ENCODE results near the gene NKRF. TPM values are rescaled to one million over a fixed set of nuclear protein-coding genes. Genes with fewer than 3 reads are reported as not detected.

NKRF gene
- total RNA-seq (1 to 10 TPM; 6.0 to 8.1 (median 7.6) TPM), polyA plus RNA-seq (1 to 10 TPM; 3.6 to 5.5 (median 4.1) TPM)
- long read RNA-seq, donor 1, partial matches to known transcripts, result 0 of 4 reads
- long read RNA-seq, donor 1, other reads (novel, unspliced or antisense), result 2 of 4 reads
- long read RNA-seq, donor 2, transcript NKRF-201 (3 exons, 3,817 nt), result major isoform, 9 of 11 reads
- long read RNA-seq, donor 2, partial matches to known transcripts, result 0 of 11 reads
- long read RNA-seq, donor 2, other reads (novel, unspliced or antisense), result 1 of 11 reads

DNA sequence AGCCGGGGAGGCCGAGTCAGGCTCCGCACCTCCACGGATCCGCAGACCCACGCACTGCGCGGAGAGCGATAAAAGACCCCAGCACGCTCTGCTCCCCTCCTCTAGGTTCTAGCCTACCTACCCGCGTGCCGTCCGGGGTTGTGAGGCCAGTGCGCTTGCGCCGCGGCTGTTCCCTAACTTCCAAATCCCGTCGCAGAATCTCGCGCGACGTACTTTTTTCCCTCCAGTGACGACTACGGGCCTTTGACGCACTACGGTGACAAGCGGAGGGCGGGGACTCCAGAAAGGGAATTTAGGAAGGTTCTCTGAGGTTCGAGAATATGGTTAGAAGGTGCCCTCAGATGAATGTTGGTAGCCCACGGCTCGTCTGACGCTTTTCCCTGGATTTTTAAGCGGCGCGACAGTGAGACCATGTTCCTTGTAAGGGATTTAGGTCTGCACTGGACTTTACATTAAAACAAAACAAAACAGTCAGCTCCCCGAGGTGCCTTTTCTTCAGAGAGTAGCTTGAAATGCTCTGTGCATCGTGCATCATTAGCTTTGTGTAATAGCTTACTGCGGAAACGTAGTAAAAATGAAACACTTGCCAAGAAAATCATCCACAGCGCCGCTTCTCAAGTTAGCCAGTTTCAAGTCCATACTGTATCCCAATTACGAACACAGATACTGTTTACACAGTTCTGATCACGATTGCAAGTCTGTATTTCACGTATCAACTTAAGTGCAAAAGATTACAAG, at the start of gene NKRF:
NKRF (minus strand) TSS at position 145 of the 738 bp plus-strand sequence.
- 1 to 42% (median 3%) methylated on average over 38 to 46 of the region's 46 CpGs for WGBS, 3 donors
- peak; percentile 92 to 98 (median 96) for ATAC-seq
- Histone ChIP-seq H3K27me3 (ENCODE audit: insufficient read depth in 3 of 3, low read length in 2 of 3) (no peaks in the 10 kb centered on the region), H3K27ac (peak within 1 kb of the TSS; percentile 79), H3K4me1 (no peaks in the 10 kb centered on the region), H3K9me3 (no peaks in the 10 kb centered on the region), H3K36me3 (ENCODE audit: insufficient read depth in 1 of 2, low read depth in 1 of 2) (no peaks in the 10 kb centered on the region), H3K4me3 (peak within 1 kb of the TSS; percentile 71)
- TF ChIP-seq, protein P1, sequence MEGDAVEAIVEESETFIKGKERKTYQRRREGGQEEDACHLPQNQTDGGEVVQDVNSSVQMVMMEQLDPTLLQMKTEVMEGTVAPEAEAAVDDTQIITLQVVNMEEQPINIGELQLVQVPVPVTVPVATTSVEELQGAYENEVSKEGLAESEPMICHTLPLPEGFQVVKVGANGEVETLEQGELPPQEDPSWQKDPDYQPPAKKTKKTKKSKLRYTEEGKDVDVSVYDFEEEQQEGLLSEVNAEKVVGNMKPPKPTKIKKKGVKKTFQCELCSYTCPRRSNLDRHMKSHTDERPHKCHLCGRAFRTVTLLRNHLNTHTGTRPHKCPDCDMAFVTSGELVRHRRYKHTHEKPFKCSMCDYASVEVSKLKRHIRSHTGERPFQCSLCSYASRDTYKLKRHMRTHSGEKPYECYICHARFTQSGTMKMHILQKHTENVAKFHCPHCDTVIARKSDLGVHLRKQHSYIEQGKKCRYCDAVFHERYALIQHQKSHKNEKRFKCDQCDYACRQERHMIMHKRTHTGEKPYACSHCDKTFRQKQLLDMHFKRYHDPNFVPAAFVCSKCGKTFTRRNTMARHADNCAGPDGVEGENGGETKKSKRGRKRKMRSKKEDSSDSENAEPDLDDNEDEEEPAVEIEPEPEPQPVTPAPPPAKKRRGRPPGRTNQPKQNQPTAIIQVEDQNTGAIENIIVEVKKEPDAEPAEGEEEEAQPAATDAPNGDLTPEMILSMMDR (IDR thresholded peaks at IDR 0.05), result no peak
- DNase-seq, result peak; percentile 92 to 95
- intact Hi-C loops (cut with DNase I), result loop anchor here in 1 of 2 donors (10.0 kb wide), 1 partner anchor 92 kb away; no protein-coding TSS in a partner anchor

DNA sequence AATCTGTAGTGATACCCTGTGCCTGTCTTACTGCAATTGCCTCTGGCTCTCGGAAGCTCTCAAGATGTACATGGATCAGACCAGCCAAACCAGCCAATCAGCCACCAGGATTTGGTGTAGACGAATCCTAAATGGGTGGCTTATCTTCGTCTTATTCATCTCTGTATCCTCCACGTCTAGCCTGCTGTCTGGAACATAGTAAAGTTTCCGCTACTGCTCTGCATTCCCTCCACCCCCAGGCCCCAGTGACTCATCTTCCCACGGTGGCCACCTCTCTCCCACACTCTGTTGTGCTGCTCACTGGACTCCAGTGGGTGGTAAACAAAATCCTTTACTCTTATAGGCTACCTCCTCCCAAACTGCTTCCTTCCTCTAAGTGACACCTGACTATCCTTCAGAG, 48.9 kb upstream of the NKRF start:
- TF ChIP-seq, protein P1 (IDR thresholded peaks at IDR 0.05), result no peak
- Histone ChIP-seq H3K27me3 (ENCODE audit: insufficient read depth in 3 of 3, low read length in 2 of 3) (no peaks in the 10 kb centered on the region), H3K27ac (no peak overlapping the region), H3K4me3 (no peak overlapping the region), H3K4me1 (no peaks in the 10 kb centered on the region), H3K9me3 (no peaks in the 10 kb centered on the region), H3K36me3 (ENCODE audit: insufficient read depth in 1 of 2, low read depth in 1 of 2) (no peaks in the 10 kb centered on the region)
- WGBS, 3 donors, result 55 to 67% (median 63%) methylated on average over 6 of the region's 6 CpGs
- DNase-seq, result peak in 1 of 2 donors; percentile 29
- intact Hi-C loops (cut with DNase I), result no loop called here
- no peak for ATAC-seq

DNA sequence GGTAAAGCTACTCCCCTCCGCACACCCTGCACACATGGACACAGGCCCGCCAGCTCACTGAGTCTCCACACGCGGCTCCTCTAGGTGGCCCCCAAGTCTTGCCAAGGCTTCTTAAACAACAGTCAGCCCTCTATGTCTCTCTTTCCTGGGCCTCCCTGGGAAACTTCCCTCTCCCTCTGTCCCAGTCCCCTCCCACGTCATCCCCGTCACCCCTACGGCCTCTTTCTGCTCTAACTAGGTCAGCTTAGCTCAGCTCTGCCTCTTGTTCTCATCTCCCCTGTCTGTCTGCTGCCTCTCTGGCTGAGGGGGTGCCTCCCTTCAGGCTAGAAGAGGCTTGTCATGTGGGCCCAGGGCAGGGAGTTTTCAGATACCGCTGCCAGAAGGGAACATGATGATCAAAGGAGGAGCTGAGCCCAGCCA, 47.9 kb upstream of the NKRF start:
- Histone ChIP-seq H3K4me3 (no peak overlapping the region), H3K27me3 (ENCODE audit: insufficient read depth in 3 of 3, low read length in 2 of 3) (no peaks in the 10 kb centered on the region), H3K9me3 (no peaks in the 10 kb centered on the region), H3K27ac (no peak overlapping the region), H3K36me3 (ENCODE audit: insufficient read depth in 1 of 2, low read depth in 1 of 2) (no peaks in the 10 kb centered on the region), H3K4me1 (no peaks in the 10 kb centered on the region)
- DNase-seq, result peak; percentile 39 to 65
- TF ChIP-seq, protein P1 (IDR thresholded peaks at IDR 0.05), result no peak
- 57 to 69% (median 61%) methylated on average over 8 of the region's 8 CpGs for WGBS, 3 donors
- ATAC-seq, result peak in 3 of 4 donors; percentile 19 to 56 (median 43)
- intact Hi-C loops (cut with DNase I), result no loop called here

DNA sequence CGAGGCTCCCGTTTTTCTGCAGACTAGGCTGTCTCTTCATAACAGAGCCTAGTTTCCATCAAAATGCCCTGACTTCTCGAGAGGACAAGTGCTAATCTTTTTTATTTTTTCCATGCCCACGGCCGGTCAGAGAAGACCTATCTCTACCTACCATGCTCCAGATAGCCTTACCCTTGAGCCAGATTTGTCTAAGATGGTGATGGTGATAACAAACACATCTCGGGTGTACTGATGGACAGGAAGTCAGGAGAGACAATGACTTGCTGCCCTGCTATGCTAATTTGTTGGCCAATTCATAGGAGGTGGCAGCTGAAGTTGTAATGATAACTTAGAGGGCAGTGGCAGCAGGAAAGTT, 42.2 kb upstream of the NKRF start:
- H3K36me3 ChIP-seq (ENCODE audit: insufficient read depth in 1 of 2, low read depth in 1 of 2), result peaks cover 0 to 3% of the 10 kb centered on the region in 2 donors
- H3K27me3 ChIP-seq (ENCODE audit: insufficient read depth in 3 of 3, low read length in 2 of 3), result no peaks in the 10 kb centered on the region
- 72 to 91% (median 83%) methylated on average over 6 of the region's 6 CpGs for WGBS, 3 donors
- no peak overlapping the region for H3K27ac ChIP-seq
- TF ChIP-seq, protein P1 (IDR thresholded peaks at IDR 0.05), result no peak
- H3K4me3 ChIP-seq, result no peak overlapping the region
- DNase-seq (no peak), ATAC-seq (no peak)
- intact Hi-C loops (cut with DNase I), result no loop called here
- H3K9me3 ChIP-seq, result no peaks in the 10 kb centered on the region
- H3K4me1 ChIP-seq, result no peaks in the 10 kb centered on the region
